SU-DHL-6 (cell line): ENCODE measurements around the gene HOMER2.

Experiments used
- CTCF ChIP-seq: fragments of 200-600 bp; sonication (generic); IDR thresholded peaks from one replicate; pipeline ENCODE4 v1.5.1; 2017; ENCODE audit warnings: antibody characterized with exemption, mild to moderate bottlenecking, low read length, moderate library complexity; ENCODE audit not compliant: insufficient read depth, poor library complexity, severe bottlenecking
- EZH2phosphoT487 ChIP-seq: fragments of 200-600 bp; sonication (generic), shearing (Covaris generic); conservative IDR thresholded peaks from 2 replicates; pipeline ENCODE4 v1.6.1; 2018; ENCODE audit warnings: mild to moderate bottlenecking, antibody characterized with exemption, low read length, moderate library complexity, mixed read lengths

- TF ChIP-seq CTCF (no peak), EZH2phosphoT487 (no peak)
These were observed 104.8 kb downstream of the HOMER2 start for GRCh38 chr15:82847703-82848102.
